Bone marrow (tissue), 2 donors: ENCODE measurements around the gene DLL3.

ENCODE experiments used
- DNase-seq, 2 donors: peaks; one replicate each; lab custom pipeline; 2025; lab: John Stamatoyannopoulos, UW

Gene DLL3

GRCh38 chr19:39555883-39556282, 57.1 kb downstream of the DLL3 start:
- DNase-seq, result no peak
